ENCODE measurements around the gene CLDN6. TPM values are rescaled to one million over a fixed set of nuclear protein-coding genes. Genes with fewer than 3 reads are reported as not detected.
A peak's percentile ranks its signal among the peaks of the same experiment; 100 is the strongest.

The CLDN6 gene
- total RNA-seq, 1 donor from 2014 or later, result 563 TPM

- no peaks in the 10 kb centered on the region for H3K4me1 Mint-ChIP-seq (ENCODE audit: low read depth)
- no peak overlapping the region for H3K27ac Mint-ChIP-seq
- no peak for DNase-seq (ENCODE audit: low spot score, unreplicated experiment)
- no peaks in the 10 kb centered on the region for H3K36me3 Mint-ChIP-seq (ENCODE audit: insufficient read depth)
- H3K27me3 Mint-ChIP-seq, result peaks cover 15% of the 10 kb centered on the region
- no peaks in the 10 kb centered on the region for H3K9me3 Mint-ChIP-seq (ENCODE audit: low read depth)
- H3K4me3 Mint-ChIP-seq (ENCODE audit: low read depth), result no peak overlapping the region
- TF ChIP-seq CTCF (IDR thresholded peaks at IDR 0.05; ENCODE audit: unreplicated experiment), result no peak
Measured at GRCh38 chr16:2971985-2972784, 45.8 kb downstream of the CLDN6 start.

GRCh38 chr16:2971134-2971984 lies 46.6 kb downstream of the CLDN6 start:
- Mint-ChIP-seq H3K4me3 (ENCODE audit: low read depth) (peak overlapping the region; percentile 63), H3K9me3 (ENCODE audit: low read depth) (no peaks in the 10 kb centered on the region), H3K4me1 (ENCODE audit: low read depth) (no peaks in the 10 kb centered on the region), H3K36me3 (ENCODE audit: insufficient read depth) (no peaks in the 10 kb centered on the region), H3K27me3 (peaks cover 15% of the 10 kb centered on the region), H3K27ac (no peak overlapping the region)
- no peak for DNase-seq (ENCODE audit: low spot score, unreplicated experiment)
- TF ChIP-seq CTCF (IDR thresholded peaks at IDR 0.05; ENCODE audit: unreplicated experiment), result no peak

- H3K4me1 Mint-ChIP-seq (ENCODE audit: low read depth), result no peaks in the 10 kb centered on the region
- no peaks in the 10 kb centered on the region for H3K9me3 Mint-ChIP-seq (ENCODE audit: low read depth)
- H3K4me3 Mint-ChIP-seq (ENCODE audit: low read depth), result peak overlapping the region; percentile 63
- DNase-seq (ENCODE audit: low spot score, unreplicated experiment), result no peak
- no peak for TF ChIP-seq CTCF (IDR thresholded peaks at IDR 0.05; ENCODE audit: unreplicated experiment)
- peaks cover 18% of the 10 kb centered on the region for H3K27me3 Mint-ChIP-seq
- H3K27ac Mint-ChIP-seq, result no peak overlapping the region
- no peaks in the 10 kb centered on the region for H3K36me3 Mint-ChIP-seq (ENCODE audit: insufficient read depth)
Measured at GRCh38 chr16:2970563-2970962, 47.4 kb downstream of the CLDN6 start.

GRCh38 chr16:2969545-2970521 lies 48.1 kb downstream of the CLDN6 start:
- Mint-ChIP-seq H3K4me3 (ENCODE audit: low read depth) (peak overlapping the region; percentile 63), H3K9me3 (ENCODE audit: low read depth) (no peaks in the 10 kb centered on the region), H3K27me3 (peaks cover 22% of the 10 kb centered on the region), H3K27ac (no peak overlapping the region), H3K4me1 (ENCODE audit: low read depth) (no peaks in the 10 kb centered on the region), H3K36me3 (ENCODE audit: insufficient read depth) (no peaks in the 10 kb centered on the region)
- peak; percentile 48 for DNase-seq (ENCODE audit: low spot score, unreplicated experiment)
- TF ChIP-seq CTCF (IDR thresholded peaks at IDR 0.05; ENCODE audit: unreplicated experiment), result peak; percentile 53
